Stimulated activated CD8-positive, alpha-beta memory T cell treated with anti-CD3 and anti-CD28 coated beads, Interleukin-4, amount 100 ng/mL, for 48 hours (primary cell): ENCODE data around the gene FAM24B.
A peak's percentile ranks its signal among the peaks of the same experiment; 100 is the strongest.
"Not testable (repeated sequence)": the region's sequence is repeated elsewhere in the genome, so short reads cannot be mapped to it uniquely, and the experiment has no call there.

Experiments used
- DNase-seq: peaks from one replicate; pipeline ENCODE4 v3.0.0-alpha.2; 2020

FAM24B gene, protein sequence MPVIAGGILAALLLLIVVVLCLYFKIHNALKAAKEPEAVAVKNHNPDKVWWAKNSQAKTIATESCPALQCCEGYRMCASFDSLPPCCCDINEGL

DNA sequence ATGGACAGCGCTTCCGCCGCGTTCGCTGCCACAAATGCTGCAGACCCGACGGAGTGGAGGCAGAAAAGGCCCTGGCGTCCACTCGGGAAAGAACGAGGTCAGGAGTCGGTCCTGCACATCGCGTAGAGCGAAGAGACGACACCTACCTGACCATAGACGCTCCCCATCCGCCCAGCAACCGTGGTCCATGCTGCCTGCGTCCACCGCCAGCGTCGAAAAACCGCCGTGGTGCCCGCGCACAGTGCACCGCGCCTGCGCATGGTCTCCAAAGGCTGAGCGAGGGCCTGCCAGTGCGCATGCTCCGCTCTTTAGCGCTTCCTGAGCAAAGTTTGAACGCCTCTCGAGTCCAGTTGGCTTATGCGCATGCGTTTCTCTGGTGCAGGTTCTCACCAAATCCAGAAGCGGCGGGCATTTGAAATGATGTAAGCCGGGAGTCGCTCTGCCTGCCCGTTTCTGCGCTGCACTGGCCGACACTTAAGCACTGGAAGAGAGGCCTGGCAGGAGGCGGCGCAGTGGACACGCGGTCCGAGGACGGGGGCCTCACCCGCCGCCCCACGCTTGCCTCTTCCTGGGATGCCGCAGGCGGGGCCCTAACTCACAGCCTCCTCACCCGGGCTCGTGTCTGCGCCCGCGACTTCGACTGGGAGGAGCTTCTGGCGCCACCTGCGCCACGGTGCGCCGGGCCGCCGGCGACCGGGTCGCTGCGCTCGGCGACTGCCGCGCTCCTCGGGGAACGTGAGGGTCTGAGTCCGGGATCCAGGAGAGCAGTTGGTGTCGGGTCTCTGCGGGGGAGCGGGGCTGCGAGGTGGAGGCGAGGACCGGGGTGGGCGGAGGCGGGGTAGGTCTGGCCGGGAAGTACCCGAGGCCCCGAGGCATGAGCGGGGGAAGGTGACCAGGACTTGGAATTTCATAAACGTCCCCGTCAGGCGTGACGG, at the start of gene FAM24B:
Gene FAM24B, minus strand, starts transcription at position 243 of the 935 bp plus-strand sequence. CDS start 29,066 bp downstream, outside the sequence.
- DNase-seq: peak; percentile 95

DNA sequence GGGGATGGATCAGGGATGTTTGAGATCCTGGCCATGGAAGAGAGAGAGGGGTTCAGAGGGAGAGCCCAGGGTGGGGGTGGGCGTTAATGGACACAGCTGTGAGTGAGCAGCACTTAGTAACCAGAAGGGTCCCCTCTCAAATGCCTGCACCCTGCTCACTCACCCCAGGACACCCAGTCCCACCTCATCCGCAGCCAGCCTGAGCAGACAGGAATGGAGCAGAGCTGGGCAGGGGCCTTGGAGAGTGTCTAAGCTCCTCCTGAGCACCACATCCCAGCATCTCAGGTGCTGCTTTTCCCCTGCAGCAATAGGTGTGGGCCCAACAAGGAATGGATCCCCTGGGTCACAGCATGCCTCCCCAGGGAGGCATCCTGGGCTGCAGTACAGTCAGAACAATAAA, 36.3 kb upstream of the FAM24B start:
- no peak for DNase-seq

DNA sequence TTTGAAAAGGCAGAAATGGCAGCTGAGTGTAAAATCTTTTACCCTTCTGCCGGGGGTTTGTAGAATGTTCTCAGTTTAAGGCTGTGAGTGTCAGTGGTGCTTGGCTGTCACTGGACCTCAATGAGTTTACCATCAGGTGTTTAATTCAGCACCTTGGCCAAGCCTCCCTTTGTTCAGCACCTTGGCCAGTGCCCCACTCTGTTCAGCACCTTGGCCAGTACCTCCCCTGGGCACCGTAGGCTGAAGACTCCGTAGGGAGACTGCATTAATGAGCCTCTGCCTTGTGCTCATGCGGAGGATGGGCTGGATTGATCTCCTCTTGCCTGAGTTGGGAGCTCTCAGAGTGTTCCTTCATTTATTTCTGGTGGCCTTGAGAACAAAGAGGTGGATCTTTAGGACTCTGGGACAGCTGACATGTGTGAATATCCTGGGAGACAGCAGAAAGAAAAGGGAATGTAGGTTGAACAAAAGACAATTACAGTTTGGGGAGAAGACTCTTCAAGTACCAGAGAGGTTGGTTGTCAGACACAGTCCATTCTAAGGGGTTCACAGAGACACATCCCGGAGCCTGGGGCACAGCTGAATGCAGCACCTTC, 32.6 kb upstream of the FAM24B start:
- DNase-seq: peak; percentile 80

DNA sequence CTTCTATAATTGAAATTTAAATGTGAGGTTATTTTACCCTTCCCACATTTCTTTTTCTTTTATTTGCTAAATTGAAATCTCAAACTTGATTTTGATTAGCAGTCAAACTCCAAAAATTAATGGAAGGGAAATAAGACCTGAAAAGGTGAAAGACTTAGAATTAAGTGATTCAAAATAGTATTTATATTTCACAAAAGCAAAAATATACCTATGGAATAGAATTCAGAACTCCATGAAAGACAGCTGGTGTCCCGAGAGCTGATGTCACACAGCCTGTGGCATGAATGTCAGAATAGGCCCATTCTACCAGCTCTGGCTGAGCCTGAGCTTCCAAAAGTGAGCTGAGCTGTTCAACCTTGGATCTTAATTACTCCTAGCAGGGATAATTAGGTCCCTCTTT, 30.9 kb upstream of the FAM24B start, which contains the start of gene FAM24A:
Gene FAM24A, plus strand, starts transcription at position 301 of the 400 bp plus-strand sequence. CDS start 1,025 bp downstream, outside the sequence.
- no peak for DNase-seq

DNA sequence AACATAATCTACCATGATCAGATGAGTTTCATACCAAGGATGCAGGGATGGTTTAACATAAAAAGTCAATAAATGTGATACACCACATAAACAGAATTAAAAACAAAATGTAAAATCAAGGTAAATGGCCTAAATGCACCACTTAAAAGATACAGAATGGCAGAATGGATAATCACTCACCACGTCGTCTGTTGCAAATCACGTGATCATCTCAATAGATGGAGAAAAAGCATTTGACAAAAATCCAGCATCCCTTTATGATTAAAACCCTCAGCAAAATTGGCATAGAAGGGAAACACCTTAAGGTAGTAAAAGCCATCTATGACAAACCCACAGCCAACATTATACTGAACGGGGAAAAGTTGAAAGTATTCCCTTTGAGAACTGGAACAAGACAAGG, 24.5 kb upstream of the FAM24B start:
- DNase-seq: not testable (repeated sequence)

DNA sequence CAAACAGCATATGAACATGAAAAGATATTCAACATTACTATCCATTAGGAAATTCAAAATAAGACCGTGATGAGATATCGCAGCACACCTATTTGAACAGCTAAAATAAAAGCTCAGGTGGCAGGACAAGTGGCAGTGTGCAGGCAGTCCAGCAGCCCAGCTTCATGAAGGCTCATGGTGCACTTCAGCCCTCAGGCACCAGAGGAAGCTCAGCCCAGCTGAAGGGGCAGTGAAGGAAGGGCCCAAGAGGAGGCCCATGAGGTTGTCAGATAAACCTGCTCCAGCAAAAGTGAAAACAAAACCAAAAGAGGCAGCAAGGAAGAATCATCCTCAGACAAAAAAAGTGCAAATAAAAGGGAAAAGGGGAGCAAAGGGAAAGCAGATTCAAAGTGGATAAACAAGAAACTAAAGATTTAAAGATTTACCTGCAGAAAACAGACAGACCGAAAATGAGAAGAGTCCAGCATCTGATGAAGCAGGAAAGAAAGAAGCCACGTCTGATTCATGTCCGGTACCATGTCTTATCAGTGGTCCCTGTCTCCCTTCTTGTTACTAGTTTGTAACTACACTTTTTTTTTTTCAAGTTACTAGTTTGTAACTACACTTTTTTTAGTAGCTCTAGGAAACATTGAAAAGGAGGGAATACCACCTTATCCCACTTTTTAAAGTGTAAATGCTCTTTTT, 15.0 kb upstream of the FAM24B start:
- no peak for DNase-seq

DNA sequence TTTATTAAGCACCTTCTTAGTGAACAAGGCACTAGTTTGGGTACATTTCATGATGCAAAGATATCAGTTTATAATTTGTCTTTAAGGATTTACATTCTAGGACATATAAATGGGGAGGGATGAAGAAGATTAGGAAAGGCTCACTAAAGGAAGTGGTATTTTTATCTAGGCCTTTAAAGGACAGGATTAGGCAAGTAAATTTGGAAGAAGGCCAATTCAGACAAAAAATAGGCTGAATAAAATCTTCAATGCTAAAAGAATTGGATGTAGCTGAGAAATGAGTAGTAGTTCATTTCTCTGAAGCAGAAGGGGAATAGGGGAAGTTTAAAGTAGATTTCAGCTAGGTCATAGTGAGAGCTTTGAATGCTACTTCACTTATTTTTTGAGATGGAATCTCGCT, 4.8 kb upstream of the FAM24B start:
- no peak for DNase-seq

DNA sequence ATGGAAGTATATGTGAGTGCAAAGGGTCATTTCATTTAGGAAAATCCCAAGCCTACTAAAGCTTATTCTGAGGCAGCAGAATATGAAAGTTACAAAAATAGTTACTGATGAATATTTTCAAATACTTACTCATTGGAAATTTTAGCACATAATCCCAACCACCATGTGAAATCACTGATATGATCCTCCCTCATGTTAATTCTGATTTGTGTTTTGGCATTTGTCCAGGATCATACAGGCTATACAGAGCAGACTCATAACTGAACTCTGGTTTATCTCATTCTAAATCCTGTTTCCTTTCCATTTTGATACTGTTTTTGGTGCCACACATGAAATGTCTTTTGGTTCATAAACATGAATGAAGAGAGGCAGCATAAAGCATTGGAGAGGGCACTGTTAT, 3.4 kb upstream of the FAM24B start:
- DNase-seq: no peak

DNA sequence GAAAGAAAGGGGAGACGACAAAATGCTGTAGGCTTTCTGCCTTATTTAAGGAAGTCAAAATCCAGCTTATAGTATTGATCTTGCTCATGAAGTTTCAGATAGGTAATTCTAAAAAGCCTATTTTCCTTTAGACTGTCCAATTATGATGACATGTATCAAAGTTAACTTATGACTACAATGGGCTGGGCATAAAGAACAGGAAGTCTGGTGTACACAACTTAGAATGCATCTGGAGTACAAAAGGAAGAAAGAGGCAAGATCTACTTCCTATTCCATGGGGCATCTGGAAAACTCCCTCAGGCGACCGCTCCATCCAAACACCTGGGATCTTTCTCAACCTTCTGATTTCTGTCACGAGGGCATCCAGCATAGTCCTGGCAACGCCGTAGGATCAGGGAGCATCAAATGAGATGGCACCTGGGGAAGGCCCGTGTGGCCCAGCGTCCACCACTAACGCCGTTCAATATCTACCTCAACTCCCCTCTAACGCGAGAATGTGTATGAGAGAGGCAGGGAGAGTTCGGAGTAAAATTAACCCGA, 512 bp downstream of the FAM24B start:
- no peak for DNase-seq

DNA sequence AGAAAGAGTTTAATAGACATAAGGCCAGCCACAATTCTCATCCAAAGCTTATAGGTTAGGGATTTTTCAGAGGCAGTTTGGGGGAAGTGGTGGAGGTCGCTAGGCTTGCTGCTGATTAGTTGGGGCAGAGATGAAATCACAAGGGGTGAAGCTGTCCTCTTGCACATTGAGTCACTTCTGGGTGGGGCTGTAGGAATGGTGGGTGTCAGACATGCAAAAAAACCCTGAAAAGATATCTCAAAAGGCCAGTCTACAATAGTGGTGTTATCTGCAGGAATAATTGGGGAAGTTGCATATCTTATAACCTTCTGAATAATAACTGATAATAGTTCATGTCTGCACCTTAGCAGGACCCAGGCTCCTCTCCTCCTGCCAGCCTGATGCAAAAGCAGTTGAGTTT, 2.1 kb downstream of the FAM24B start:
- no peak for DNase-seq

DNA sequence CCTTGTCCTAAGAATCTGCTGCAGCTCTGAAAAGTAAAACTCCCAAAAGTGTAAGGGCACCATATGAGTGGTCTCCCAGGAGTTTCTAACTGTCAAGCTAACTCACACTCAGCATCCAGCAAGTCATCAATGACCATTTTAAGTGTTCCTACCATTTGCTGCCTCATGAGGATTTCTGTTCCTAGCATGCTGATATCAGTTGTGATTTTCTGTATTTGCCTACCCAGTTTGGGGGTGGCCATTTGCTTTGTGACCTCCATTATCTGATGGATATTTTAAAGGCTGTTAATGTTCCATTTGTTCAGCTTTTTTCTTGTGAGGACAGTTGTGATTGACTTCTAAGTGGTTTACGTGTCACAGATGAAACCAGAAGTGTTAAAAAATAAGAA, 2.9 kb downstream of the FAM24B start:
- DNase-seq: no peak

DNA sequence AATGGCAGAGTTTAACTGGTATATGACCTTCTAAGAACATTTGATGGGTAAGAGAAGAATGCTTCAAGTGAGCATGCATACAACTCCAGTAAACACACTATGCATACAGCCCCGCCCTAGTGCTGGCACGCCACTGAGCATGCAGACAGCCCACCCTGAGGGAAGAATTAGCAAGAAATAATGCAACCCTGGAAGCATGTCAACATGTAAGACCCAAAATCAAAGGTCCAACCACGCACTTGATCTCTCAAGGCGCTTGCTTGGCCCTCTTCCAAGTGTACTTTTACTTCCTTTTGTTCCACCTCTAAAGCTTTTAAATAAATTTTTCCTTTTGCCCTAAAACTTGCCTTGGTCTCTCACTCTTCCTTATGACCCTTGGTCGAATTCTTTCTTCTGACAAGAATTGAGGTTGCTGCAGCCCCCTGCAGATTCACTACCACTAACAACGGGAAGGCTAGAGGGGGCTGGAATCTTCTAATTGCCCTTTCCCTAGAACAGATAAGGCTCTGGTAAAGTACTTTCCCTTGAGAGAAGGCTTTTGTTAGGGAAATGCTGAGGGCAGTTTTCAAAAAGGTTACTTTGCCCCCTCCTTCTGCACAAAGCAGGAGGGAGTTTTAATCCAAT, 3.4 kb downstream of the FAM24B start:
- DNase-seq: no peak

DNA sequence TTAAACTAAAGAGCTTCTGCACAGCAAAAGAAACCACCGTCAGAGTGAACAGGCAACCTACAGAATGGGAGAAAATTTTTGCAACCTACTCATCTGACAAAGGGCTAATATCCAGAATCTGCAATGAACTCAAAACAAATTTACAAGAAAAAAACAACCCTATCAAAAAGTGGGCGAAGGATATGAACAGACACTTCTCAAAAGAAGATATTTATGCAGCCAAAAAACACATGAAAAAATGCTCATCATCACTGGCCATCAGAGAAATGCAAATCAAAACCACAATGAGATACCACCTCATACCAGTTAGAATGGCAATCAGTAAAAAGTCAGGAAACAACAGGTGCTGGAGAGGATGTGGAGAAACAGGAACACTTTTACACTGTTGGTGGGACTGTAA, 7.4 kb downstream of the FAM24B start:
- not testable (repeated sequence) for DNase-seq

DNA sequence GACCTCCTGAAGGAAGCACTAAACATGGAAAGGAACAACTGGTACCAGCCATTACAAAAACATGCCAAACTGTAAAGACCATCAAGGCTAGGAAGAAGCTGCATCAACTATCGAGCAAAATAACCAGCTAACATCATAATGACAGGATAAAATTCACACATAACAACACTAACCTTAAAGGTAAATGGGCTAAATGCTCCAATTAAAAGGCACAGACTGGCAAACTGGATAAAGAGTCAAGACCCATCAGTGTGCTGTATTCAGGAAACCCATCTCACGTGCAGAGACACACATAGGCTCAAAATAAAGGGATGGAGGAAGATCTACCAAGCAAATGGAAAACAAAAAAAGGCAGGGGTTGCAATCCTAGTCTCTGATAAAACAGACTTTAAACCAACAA, 10.6 kb downstream of the FAM24B start:
- DNase-seq: not testable (repeated sequence)

DNA sequence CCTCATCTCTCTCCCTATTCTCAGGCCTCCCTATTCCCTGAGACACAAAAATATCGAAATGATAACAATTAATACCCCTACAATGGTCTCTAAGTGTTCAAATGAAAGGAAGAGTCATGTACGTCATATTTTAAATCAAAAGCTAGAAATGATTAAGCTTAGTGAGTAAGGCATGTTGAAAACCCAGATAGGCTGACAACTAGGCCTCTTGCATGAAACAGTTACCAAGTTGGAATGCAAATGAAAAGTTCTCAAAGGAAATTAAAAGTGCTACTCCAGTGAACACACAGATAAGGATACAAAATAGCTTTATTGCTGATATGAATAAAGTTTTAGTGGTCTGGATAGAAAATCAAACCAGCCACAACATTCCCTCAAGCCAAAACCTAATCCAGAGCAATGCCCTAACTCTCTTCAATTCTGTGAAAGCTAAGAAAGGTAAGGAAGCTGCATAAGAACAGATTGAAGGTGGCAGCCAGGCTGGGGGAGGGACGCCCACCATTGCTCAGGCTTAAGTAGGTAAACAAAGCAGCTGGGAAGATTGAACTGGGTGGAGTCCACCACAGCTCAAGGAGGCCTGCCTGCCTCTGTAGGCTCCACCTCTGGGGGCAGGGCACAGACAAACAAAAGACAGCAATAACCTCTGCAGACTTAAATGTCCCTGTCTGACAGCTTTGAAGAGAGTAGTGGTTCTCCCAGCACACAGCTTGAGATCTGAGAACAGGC, 12.5 kb downstream of the FAM24B start:
- not testable (repeated sequence) for DNase-seq

DNA sequence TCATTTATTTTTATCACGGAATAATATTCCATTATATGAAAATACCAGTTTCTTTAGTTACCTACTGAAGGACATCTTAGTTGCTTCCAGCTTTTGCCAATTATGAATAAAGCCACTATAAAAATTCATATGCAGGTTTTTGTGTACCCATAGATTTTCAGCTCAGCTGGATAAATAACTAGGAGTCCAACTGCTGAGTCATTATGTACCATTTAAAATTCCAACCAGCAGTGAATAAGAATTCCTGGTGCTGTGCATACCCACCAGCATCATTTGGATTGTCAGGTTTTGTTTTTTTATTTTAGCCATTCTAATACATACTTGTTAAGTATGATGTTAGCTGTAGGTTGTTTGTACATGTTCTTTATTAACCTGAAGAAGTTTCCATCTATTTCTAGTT, 14.5 kb downstream of the FAM24B start:
- no peak for DNase-seq

DNA sequence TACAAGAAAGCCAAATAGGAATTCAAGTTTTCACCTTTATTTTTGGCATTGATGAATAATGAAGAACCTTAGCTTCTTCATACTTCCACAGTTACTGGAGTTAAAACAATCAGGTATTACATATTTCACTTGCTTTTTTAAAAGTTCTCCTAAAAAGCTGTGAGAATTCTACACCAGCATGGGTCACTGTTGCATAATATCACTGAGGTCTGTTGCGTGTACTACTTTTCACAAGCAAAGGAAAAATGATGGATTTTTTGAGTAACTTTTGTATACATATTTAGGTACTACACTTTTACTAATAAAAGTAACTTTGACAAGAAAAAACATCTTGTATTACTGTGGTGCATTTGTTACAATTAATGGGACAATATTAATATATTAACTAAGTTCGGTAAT, 15.2 kb downstream of the FAM24B start:
- DNase-seq: no peak

DNA sequence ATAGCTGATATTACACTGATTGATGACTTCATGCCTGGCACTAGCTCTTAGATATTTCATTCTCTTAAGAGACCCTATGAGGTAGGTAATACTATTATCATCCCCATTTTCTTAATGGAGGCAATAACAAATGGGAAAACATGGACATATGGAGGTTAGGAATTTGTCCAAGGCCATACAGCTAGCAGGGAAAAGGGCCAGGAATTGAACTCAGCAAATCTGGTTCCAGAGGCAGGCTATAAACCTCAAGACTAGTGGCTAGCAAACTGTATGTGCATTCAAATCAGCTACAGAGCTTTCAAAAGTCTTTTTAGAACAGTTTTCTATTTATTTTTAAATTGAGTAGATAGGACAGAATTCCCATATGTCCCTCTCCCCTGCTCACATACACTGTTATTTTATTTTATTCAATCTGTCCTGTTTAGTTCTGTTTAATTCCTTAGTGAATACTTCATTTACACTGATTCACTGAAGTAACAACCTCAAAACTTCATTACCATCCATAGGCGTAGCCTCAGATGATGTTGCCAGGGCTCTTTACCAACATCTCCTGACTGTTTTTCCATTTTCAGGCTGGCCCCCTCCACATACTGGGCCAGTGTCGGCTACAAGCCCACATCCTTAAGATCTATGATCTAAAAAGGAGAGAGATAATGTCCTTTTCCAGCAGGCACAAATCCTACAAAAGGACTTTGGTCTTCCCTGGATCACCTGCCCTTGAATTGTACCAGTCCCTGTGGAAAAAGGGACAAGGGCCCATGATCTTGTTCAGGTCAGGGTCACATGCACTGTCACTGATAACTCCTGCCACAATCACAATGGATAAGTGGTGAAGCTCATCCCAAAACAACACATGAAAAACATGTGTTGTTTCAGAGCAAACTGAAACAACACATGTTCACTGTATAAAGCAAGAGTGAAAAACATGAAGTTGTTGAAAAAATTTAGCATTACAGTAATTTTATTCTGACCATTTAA, 15.9 kb downstream of the FAM24B start:
- no peak for DNase-seq

DNA sequence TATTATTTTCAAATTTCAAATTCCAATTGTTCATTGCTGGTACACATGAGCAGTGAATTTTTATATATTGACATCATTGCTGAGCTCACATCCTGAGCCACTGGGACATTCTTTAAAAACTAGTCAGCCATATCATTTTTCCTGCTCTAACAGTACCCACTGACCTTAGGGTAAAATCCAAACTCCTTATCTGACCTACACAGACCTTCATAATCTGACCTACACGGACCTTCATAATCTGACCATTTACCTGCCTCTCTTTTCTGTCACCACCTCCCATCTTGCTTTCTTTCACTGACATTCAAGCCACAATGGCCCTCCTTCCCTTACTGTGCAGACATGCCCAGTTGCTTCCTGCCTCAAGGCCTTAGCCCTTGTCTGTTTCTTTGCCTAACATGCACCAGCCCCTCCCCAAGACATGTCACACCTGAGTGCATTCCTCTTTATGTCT, 17.6 kb downstream of the FAM24B start:
- DNase-seq: no peak

DNA sequence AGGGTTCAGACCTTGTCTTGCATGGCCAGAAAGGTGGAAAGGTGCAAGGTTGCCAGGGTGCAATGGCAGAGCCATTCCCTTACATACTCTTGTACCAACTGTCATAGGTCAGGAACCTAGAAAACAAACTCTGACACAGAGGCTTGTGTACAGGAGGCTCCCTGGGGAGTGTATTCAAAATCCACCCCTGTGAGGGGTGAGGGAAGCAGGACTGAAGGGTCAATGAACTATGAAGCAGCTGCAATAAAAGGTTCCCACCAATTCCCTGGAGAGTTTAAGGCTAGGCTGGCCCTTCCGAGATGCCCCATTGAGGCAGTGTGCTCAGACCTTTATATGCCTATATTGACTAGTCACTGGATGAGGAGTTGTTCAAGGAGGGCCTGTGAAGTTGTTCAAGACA, 19.9 kb downstream of the FAM24B start:
- no peak for DNase-seq

DNA sequence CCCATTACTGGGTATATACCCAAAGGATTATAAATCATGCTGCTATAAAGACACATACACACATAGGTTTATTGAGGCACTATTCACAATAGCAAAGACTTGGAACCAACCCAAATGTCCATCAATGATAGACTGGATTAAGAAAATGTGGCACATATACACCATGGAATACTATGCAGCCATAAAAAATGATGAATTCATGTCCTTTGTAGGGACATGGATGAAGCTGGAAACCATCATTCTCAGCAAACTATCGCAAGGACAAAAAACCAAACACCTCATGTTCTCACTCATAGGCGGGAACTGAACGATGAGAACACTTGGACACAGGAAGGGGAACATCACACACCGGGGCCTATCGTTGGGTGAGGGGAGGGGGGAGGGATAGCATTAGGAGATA, 21.3 kb downstream of the FAM24B start:
- not testable (repeated sequence) for DNase-seq
